ENCODE results near the gene PSMA8.

- TF ChIP-seq CTCF (conservative IDR thresholded peaks at IDR 0.05 in 1 of 2, IDR thresholded peaks at IDR 0.05 in 1 of 2; ENCODE audit: low read depth in 1 of 2, low read length in 2 of 2), result no peak
- TF ChIP-seq EZH2 (IDR thresholded peaks at IDR 0.05; ENCODE audit: low read length, missing control alignments), result no peak
These were observed 41.8 kb downstream of the PSMA8 start for GRCh38 chr18:26175481-26175880.
